HEK293 (cell line): ENCODE data around the gene KCP.

ENCODE experiments used
- CTCF ChIA-PET: fragments of 350-600 bp; formaldehyde crosslinking; extraction: SDS; loops from one replicate; lab custom pipeline; 2021; ENCODE audit warnings: antibody characterized with exemption; lab: Yijun Ruan, JAX
- POLR2A ChIA-PET: fragments of 300-600 bp; formaldehyde crosslinking; extraction: SDS; loops from one replicate; lab custom pipeline; 2020; ENCODE audit warnings: antibody characterized with exemption, inconsistent platforms; lab: Yijun Ruan, JAX
- H3K27ac ChIP-seq: fragments of 200-500 bp; sonication (Bioruptor generic); 2 replicates; pipeline ENCODE4 v1.5.1; 2014; ENCODE audit warnings: low read depth, low read length, control low read depth, inconsistent platforms; ENCODE audit errors: extremely low read depth
- H3K36me3 ChIP-seq, 2 experiments: fragments of 200-500 bp in 1 of 2; sonication (Bioruptor generic) in 1 of 2; 1 replicate in 1 of 2; 2 replicates in 1 of 2; pipeline ENCODE4 v1.5.1; 2014 to 2017; ENCODE audit warnings: inconsistent platforms in 2 of 2, low read length in 2 of 2; ENCODE audit not compliant: control insufficient read depth in 2 of 2, insufficient read depth in 1 of 2
- H3K4me1 ChIP-seq: fragments of 200-500 bp; sonication (Bioruptor generic); 2 replicates; pipeline ENCODE4 v1.5.1; 2014; ENCODE audit warnings: mild to moderate bottlenecking, low read length, inconsistent platforms; ENCODE audit not compliant: control insufficient read depth, insufficient read depth
- H3K4me3 ChIP-seq: 2 replicates; pipeline ENCODE4 v1.5.1; 2011; ENCODE audit warnings: low read depth, mild to moderate bottlenecking, control low read depth, low read length, moderate library complexity
- H3K9me3 ChIP-seq: fragments of 200-500 bp; sonication (Bioruptor generic); 2 replicates; pipeline ENCODE4 v1.5.1; 2014; ENCODE audit warnings: low read depth, low read length, inconsistent platforms; ENCODE audit not compliant: control insufficient read depth, insufficient read depth
- TRIM28 ChIP-seq: IDR thresholded peaks from 2 replicates; pipeline ENCODE4 v1.6.1; 2011; ENCODE audit warnings: low read length, control low read depth, borderline replicate concordance
- ZBTB1 ChIP-seq: fragments of 450-650 bp; formaldehyde crosslinking; IDR thresholded peaks from 2 replicates; pipeline ENCODE4 v1.5.1; 2016; ENCODE audit warnings: missing biosample characterization, missing genetic modification characterization
- ZBTB17 ChIP-seq: fragments of 450-650 bp; formaldehyde crosslinking; IDR thresholded peaks from 2 replicates; pipeline ENCODE4 v1.5.1; 2016; ENCODE audit warnings: missing biosample characterization, missing genetic modification characterization
- ZBTB20 ChIP-seq: fragments of 450-650 bp; formaldehyde crosslinking; IDR thresholded peaks from 2 replicates; pipeline ENCODE4 v1.5.1; 2016; ENCODE audit warnings: missing biosample characterization, missing genetic modification characterization
- ZNF16 ChIP-seq: fragments of 450-650 bp; formaldehyde crosslinking; IDR thresholded peaks from 2 replicates; pipeline ENCODE4 v1.5.1; 2016; ENCODE audit warnings: low read depth, missing biosample characterization, missing genetic modification characterization
- ZNF202 ChIP-seq: fragments of 450-650 bp; formaldehyde crosslinking; IDR thresholded peaks from 2 replicates; pipeline ENCODE4 v1.5.1; 2016; ENCODE audit warnings: missing biosample characterization, missing genetic modification characterization, borderline replicate concordance
- ZNF223 ChIP-seq: fragments of 450-650 bp; formaldehyde crosslinking; IDR thresholded peaks from 2 replicates; pipeline ENCODE4 v1.5.1; 2016; ENCODE audit warnings: missing biosample characterization, missing genetic modification characterization
- ZNF248 ChIP-seq: fragments of 450-650 bp; formaldehyde crosslinking; IDR thresholded peaks from 2 replicates; pipeline ENCODE4 v1.5.1; 2017; ENCODE audit warnings: missing biosample characterization, missing genetic modification characterization
- ZNF335 ChIP-seq: fragments of 450-650 bp; formaldehyde crosslinking; conservative IDR thresholded peaks from 2 replicates; pipeline ENCODE4 v1.5.1; 2016; ENCODE audit warnings: missing biosample characterization, missing genetic modification characterization
- ZNF391 ChIP-seq: fragments of 450-650 bp; formaldehyde crosslinking; IDR thresholded peaks from 2 replicates; pipeline ENCODE4 v1.5.1; 2016; ENCODE audit warnings: low read depth, missing biosample characterization, missing genetic modification characterization, borderline replicate concordance
- ZNF600 ChIP-seq: fragments of 450-650 bp; formaldehyde crosslinking; IDR thresholded peaks from 2 replicates; pipeline ENCODE4 v1.5.1; 2016; ENCODE audit warnings: missing biosample characterization, missing genetic modification characterization
- ZNF623 ChIP-seq: fragments of 450-650 bp; formaldehyde crosslinking; IDR thresholded peaks from 2 replicates; pipeline ENCODE4 v1.5.1; 2016; ENCODE audit warnings: missing biosample characterization, missing genetic modification characterization
- ZNF664 ChIP-seq: fragments of 450-650 bp; formaldehyde crosslinking; IDR thresholded peaks from 2 replicates; pipeline ENCODE4 v1.5.1; 2016; ENCODE audit warnings: missing biosample characterization, missing genetic modification characterization
- ZNF76 ChIP-seq: fragments of 450-650 bp; formaldehyde crosslinking; IDR thresholded peaks from 2 replicates; pipeline ENCODE4; 2016; ENCODE audit warnings: low read depth, missing biosample characterization, missing genetic modification characterization, borderline replicate concordance
- ZNF791 ChIP-seq: fragments of 450-650 bp; formaldehyde crosslinking; IDR thresholded peaks from 2 replicates; pipeline ENCODE4 v1.5.1; 2016; ENCODE audit warnings: missing biosample characterization, missing genetic modification characterization
- ZSCAN30 ChIP-seq: fragments of 450-650 bp; IDR thresholded peaks from 2 replicates; pipeline ENCODE4 v1.5.1; 2018; ENCODE audit warnings: missing biosample characterization, mild to moderate bottlenecking, missing genetic modification characterization, moderate library complexity
- TF ChIP-seq, protein P1 (sequence below): fragments of 450-650 bp; formaldehyde crosslinking; IDR thresholded peaks from 2 replicates; pipeline ENCODE4 v1.5.1; 2017; ENCODE audit warnings: missing biosample characterization, missing genetic modification characterization
- TF ChIP-seq, protein P2 (sequence below): fragments of 450-650 bp; formaldehyde crosslinking; IDR thresholded peaks from 2 replicates; pipeline ENCODE4 v1.5.1; 2016; ENCODE audit warnings: missing biosample characterization, missing genetic modification characterization
- TF ChIP-seq, protein P3 (sequence below): fragments of 450-650 bp; formaldehyde crosslinking; IDR thresholded peaks from 2 replicates; pipeline ENCODE4 v1.5.1; 2017; ENCODE audit warnings: missing biosample characterization, missing genetic modification characterization
- TF ChIP-seq, protein P4 (sequence below): fragments of 450-650 bp; formaldehyde crosslinking; IDR thresholded peaks from 2 replicates; pipeline ENCODE4 v1.5.1; 2016; ENCODE audit warnings: missing biosample characterization, missing genetic modification characterization
- TF ChIP-seq, protein P5 (sequence below): fragments of 450-650 bp; formaldehyde crosslinking; IDR thresholded peaks from 2 replicates; pipeline ENCODE4 v1.5.1; 2016; ENCODE audit warnings: missing biosample characterization, missing genetic modification characterization

The KCP gene

DNA sequence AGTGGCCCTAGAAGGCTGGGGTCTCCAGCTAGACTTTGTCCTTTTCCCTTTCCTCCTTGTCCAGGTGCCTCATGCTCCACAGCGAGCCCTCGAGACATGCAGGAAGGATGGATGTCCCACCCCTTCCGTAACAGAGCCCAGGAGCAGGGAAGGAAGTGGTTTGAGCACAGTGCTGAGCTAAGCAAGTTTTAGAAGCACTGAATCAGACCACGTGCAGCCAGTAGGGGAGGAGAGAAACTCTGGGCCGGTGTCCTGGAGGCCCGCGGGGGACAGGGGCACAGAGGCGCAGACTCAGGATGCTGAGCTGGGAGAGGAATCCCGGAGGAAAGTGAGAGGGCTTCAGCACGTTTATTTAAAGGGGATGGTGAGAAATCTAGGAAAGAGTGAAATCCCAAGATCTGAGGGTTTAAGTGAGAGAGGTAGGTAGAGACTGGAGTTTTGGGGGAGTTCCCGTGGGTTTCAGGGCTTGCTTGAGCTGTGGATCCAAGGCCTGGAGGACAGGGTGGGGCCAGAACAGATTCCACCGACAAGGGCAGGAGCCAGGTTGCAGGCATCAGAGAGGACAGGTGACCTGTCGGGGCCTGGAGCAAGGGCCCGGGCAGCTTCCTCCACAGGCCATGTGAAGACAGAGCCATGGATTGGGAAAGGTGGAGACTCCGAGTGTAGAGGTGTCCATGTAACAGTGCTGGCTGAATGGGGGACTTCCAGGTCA is 22.8 kb upstream of the KCP start:
- no peak overlapping the region for H3K4me3 ChIP-seq
- ChIA-PET CTCF (interaction anchor here (1.2 kb wide), 1 partner anchor 35 kb away, joined by 4 read pairs; no protein-coding TSS in a partner anchor), POLR2A (no interaction called here)

DNA sequence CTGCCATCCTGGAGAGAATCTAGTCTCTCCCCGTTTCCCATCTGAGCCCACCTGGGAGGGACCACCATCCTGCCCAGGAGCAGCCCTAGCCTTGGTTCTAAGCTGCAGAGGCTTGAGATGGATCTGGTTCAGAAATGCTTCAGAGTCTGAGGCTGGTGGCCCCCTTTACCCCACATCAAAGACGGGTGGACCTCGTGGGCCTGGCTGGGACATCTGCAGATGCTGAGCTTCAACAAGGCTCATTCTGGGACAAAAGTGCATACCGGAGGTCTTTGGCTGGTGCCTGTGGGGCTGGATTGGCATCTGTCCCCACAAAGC is 22.3 kb upstream of the KCP start:
- CTCF ChIA-PET, result interaction anchor here (1.2 to 1.5 kb wide), 2 partner anchors 34 to 159 kb away, joined by 4 read pairs; no protein-coding TSS in a partner anchor

More for the DNA sequence above, 22.8 kb upstream of the KCP start:
- H3K9me3 ChIP-seq, result no peaks in the 10 kb centered on the region
- H3K36me3 ChIP-seq, result no peaks in the 10 kb centered on the region
- TF ChIP-seq ZBTB20 (no peak), ZNF391 (tag by site-specific recombination) (no peak), ZBTB17 (tag by site-specific recombination) (0 out of 2 replicates have a peak, but pooled peaks have one; percentile 39), ZSCAN30 (tag by site-specific recombination) (no peak), ZBTB1 (tag by site-specific recombination) (no peak), ZNF600 (peak; percentile 75), ZNF791 (tag by site-specific recombination) (no peak), ZNF335 (peak; percentile 41; the same call in 1 of the 2 replicates), ZNF202 (no peak)
- TF ChIP-seq, protein P1, sequence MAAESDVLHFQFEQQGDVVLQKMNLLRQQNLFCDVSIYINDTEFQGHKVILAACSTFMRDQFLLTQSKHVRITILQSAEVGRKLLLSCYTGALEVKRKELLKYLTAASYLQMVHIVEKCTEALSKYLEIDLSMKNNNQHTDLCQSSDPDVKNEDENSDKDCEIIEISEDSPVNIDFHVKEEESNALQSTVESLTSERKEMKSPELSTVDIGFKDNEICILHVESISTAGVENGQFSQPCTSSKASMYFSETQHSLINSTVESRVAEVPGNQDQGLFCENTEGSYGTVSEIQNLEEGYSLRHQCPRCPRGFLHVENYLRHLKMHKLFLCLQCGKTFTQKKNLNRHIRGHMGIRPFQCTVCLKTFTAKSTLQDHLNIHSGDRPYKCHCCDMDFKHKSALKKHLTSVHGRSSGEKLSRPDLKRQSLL, result no peak
- TF ChIP-seq, protein P2, sequence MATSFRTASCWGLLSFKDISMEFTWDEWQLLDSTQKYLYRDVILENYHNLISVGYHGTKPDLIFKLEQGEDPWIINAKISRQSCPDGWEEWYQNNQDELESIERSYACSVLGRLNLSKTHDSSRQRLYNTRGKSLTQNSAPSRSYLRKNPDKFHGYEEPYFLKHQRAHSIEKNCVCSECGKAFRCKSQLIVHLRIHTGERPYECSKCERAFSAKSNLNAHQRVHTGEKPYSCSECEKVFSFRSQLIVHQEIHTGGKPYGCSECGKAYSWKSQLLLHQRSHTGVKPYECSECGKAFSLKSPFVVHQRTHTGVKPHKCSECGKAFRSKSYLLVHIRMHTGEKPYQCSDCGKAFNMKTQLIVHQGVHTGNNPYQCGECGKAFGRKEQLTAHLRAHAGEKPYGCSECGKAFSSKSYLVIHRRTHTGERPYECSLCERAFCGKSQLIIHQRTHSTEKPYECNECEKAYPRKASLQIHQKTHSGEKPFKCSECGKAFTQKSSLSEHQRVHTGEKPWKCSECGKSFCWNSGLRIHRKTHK (tag by site-specific recombination), result no peak
- TF ChIP-seq, protein P3, sequence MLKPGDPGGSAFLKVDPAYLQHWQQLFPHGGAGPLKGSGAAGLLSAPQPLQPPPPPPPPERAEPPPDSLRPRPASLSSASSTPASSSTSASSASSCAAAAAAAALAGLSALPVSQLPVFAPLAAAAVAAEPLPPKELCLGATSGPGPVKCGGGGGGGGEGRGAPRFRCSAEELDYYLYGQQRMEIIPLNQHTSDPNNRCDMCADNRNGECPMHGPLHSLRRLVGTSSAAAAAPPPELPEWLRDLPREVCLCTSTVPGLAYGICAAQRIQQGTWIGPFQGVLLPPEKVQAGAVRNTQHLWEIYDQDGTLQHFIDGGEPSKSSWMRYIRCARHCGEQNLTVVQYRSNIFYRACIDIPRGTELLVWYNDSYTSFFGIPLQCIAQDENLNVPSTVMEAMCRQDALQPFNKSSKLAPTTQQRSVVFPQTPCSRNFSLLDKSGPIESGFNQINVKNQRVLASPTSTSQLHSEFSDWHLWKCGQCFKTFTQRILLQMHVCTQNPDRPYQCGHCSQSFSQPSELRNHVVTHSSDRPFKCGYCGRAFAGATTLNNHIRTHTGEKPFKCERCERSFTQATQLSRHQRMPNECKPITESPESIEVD, result no peak
- no peak overlapping the region for H3K27ac ChIP-seq
- no peaks in the 10 kb centered on the region for H3K4me1 ChIP-seq

More for the DNA sequence above, 22.3 kb upstream of the KCP start:
- Histone ChIP-seq H3K4me3 (no peak overlapping the region), H3K36me3 (no peaks in the 10 kb centered on the region), H3K4me1 (no peaks in the 10 kb centered on the region), H3K9me3 (no peaks in the 10 kb centered on the region), H3K27ac (no peak overlapping the region)
- TF ChIP-seq, protein P4, sequence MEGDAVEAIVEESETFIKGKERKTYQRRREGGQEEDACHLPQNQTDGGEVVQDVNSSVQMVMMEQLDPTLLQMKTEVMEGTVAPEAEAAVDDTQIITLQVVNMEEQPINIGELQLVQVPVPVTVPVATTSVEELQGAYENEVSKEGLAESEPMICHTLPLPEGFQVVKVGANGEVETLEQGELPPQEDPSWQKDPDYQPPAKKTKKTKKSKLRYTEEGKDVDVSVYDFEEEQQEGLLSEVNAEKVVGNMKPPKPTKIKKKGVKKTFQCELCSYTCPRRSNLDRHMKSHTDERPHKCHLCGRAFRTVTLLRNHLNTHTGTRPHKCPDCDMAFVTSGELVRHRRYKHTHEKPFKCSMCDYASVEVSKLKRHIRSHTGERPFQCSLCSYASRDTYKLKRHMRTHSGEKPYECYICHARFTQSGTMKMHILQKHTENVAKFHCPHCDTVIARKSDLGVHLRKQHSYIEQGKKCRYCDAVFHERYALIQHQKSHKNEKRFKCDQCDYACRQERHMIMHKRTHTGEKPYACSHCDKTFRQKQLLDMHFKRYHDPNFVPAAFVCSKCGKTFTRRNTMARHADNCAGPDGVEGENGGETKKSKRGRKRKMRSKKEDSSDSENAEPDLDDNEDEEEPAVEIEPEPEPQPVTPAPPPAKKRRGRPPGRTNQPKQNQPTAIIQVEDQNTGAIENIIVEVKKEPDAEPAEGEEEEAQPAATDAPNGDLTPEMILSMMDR (tag by site-specific recombination), result no peak
- TF ChIP-seq ZNF664 (tag by site-specific recombination) (no peak), ZNF623 (tag by site-specific recombination) (no peak), TRIM28 (no peak), ZNF16 (no peak), ZNF76 (no peak), ZNF223 (tag by site-specific recombination) (no peak), ZNF248 (no peak)
- TF ChIP-seq, protein P5, sequence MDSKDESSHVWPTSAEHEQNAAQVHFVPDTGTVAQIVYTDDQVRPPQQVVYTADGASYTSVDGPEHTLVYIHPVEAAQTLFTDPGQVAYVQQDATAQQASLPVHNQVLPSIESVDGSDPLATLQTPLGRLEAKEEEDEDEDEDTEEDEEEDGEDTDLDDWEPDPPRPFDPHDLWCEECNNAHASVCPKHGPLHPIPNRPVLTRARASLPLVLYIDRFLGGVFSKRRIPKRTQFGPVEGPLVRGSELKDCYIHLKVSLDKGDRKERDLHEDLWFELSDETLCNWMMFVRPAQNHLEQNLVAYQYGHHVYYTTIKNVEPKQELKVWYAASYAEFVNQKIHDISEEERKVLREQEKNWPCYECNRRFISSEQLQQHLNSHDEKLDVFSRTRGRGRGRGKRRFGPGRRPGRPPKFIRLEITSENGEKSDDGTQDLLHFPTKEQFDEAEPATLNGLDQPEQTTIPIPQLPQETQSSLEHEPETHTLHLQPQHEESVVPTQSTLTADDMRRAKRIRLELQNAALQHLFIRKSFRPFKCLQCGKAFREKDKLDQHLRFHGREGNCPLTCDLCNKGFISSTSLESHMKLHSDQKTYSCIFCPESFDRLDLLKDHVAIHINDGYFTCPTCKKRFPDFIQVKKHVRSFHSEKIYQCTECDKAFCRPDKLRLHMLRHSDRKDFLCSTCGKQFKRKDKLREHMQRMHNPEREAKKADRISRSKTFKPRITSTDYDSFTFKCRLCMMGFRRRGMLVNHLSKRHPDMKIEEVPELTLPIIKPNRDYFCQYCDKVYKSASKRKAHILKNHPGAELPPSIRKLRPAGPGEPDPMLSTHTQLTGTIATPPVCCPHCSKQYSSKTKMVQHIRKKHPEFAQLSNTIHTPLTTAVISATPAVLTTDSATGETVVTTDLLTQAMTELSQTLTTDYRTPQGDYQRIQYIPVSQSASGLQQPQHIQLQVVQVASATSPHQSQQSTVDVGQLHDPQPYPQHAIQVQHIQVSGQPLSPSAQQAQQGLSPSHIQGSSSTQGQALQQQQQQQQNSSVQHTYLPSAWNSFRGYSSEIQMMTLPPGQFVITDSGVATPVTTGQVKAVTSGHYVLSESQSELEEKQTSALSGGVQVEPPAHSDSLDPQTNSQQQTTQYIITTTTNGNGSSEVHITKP, result no peak
- POLR2A ChIA-PET, result no interaction called here
